ENCODE measurements around the gene AFF3.

AFF3 gene

GRCh38 chr2:99810225-99810624, 332.2 kb downstream of the AFF3 start:
- Histone ChIP-seq H3K9ac (ENCODE audit: low read length) (no peak overlapping the region), H2AFZ (ENCODE audit: low read length) (no peak overlapping the region), H3K9me3 (ENCODE audit: low read length) (no peaks in the 10 kb centered on the region), H3F3A (ENCODE audit: insufficient read depth, low read length) (no peaks in the 10 kb centered on the region; the same call in 1 of the 2 replicates), H3K4me2 (ENCODE audit: low read length) (no peak overlapping the region), H3K36me3 (ENCODE audit: insufficient read depth, low read length) (peaks cover 56% of the 10 kb centered on the region), H3K4me1 (ENCODE audit: insufficient read depth, low read length, severe bottlenecking) (no peaks in the 10 kb centered on the region), H3K27ac (ENCODE audit: low read depth, low read length, poor library complexity, severe bottlenecking) (no peak overlapping the region), H4K20me1 (ENCODE audit: insufficient read depth, low read length) (no peaks in the 10 kb centered on the region), H3K27me3 (ENCODE audit: insufficient read depth, low read length) (no peaks in the 10 kb centered on the region), H3K4me3 (ENCODE audit: low read depth, low read length, poor library complexity, severe bottlenecking) (no peak overlapping the region), H3K9me2 (ENCODE audit: low read depth, low read length) (no peaks in the 10 kb centered on the region), H3K79me2 (ENCODE audit: insufficient read depth, low read length) (no peaks in the 10 kb centered on the region)
- TF ChIP-seq EZH2 (IDR thresholded peaks at IDR 0.05; ENCODE audit: borderline replicate concordance, low read length) (no peak), CTCF (IDR thresholded peaks at IDR 0.05; ENCODE audit: low read length) (no peak)

GRCh38 chr2:99809259-99809900, 333.0 kb downstream of the AFF3 start:
- no peaks in the 10 kb centered on the region for H3K27me3 ChIP-seq (ENCODE audit: insufficient read depth, low read length)
- no peaks in the 10 kb centered on the region for H3K9me2 ChIP-seq (ENCODE audit: low read depth, low read length)
- TF ChIP-seq EZH2 (IDR thresholded peaks at IDR 0.05; ENCODE audit: borderline replicate concordance, low read length): no peak
- no peak for TF ChIP-seq CTCF (IDR thresholded peaks at IDR 0.05; ENCODE audit: low read length)
- no peaks in the 10 kb centered on the region for H3K4me1 ChIP-seq (ENCODE audit: insufficient read depth, low read length, severe bottlenecking)
- H3K9ac ChIP-seq (ENCODE audit: low read length): no peak overlapping the region
- no peak overlapping the region for H2AFZ ChIP-seq (ENCODE audit: low read length)
- H3K4me2 ChIP-seq (ENCODE audit: low read length): no peak overlapping the region
- no peak overlapping the region for H3K27ac ChIP-seq (ENCODE audit: low read depth, low read length, poor library complexity, severe bottlenecking)
- no peaks in the 10 kb centered on the region for H3K79me2 ChIP-seq (ENCODE audit: insufficient read depth, low read length)
- no peaks in the 10 kb centered on the region; the same call in 1 of the 2 replicates for H3F3A ChIP-seq (ENCODE audit: insufficient read depth, low read length)
- H4K20me1 ChIP-seq (ENCODE audit: insufficient read depth, low read length): no peaks in the 10 kb centered on the region
- H3K4me3 ChIP-seq (ENCODE audit: low read depth, low read length, poor library complexity, severe bottlenecking): no peak overlapping the region
- peaks cover 59% of the 10 kb centered on the region for H3K36me3 ChIP-seq (ENCODE audit: insufficient read depth, low read length)
- H3K9me3 ChIP-seq (ENCODE audit: low read length): no peaks in the 10 kb centered on the region

GRCh38 chr2:99808361-99809200, 333.8 kb downstream of the AFF3 start:
- Histone ChIP-seq H3K36me3 (ENCODE audit: insufficient read depth, low read length) (peaks cover 67% of the 10 kb centered on the region), H3K27ac (ENCODE audit: low read depth, low read length, poor library complexity, severe bottlenecking) (no peak overlapping the region), H3K4me1 (ENCODE audit: insufficient read depth, low read length, severe bottlenecking) (no peaks in the 10 kb centered on the region), H3F3A (ENCODE audit: insufficient read depth, low read length) (no peaks in the 10 kb centered on the region; the same call in 1 of the 2 replicates), H3K9me3 (ENCODE audit: low read length) (0 out of 2 replicates have a peak, but pooled peaks cover 3% of the 10 kb centered on the region), H2AFZ (ENCODE audit: low read length) (no peak overlapping the region), H3K4me2 (ENCODE audit: low read length) (no peak overlapping the region), H4K20me1 (ENCODE audit: insufficient read depth, low read length) (no peaks in the 10 kb centered on the region), H3K79me2 (ENCODE audit: insufficient read depth, low read length) (0 out of 2 replicates have a peak, but pooled peaks cover 7% of the 10 kb centered on the region), H3K9me2 (ENCODE audit: low read depth, low read length) (no peaks in the 10 kb centered on the region), H3K4me3 (ENCODE audit: low read depth, low read length, poor library complexity, severe bottlenecking) (no peak overlapping the region), H3K27me3 (ENCODE audit: insufficient read depth, low read length) (no peaks in the 10 kb centered on the region), H3K9ac (ENCODE audit: low read length) (no peak overlapping the region)
- TF ChIP-seq CTCF (IDR thresholded peaks at IDR 0.05; ENCODE audit: low read length): no peak
- no peak for TF ChIP-seq EZH2 (IDR thresholded peaks at IDR 0.05; ENCODE audit: borderline replicate concordance, low read length)

Measured in OCI-LY1 (cell line).